B cell (primary cell): ENCODE results near the gene ARHGAP4.

Experiments used
- CTCF ChIP-seq: fragments of 200-600 bp; IDR thresholded peaks from one replicate; pipeline ENCODE4 v1.8.0; 2022; ENCODE audit warnings: antibody characterized with exemption, mild to moderate bottlenecking
- EZH2 ChIP-seq: IDR thresholded peaks from 2 replicates; pipeline ENCODE4 v1.6.1; 2012; ENCODE audit warnings: borderline replicate concordance, low read depth, mild to moderate bottlenecking, moderate library complexity, low read length; ENCODE audit not compliant: insufficient read depth, poor library complexity, severe bottlenecking

GRCh38 chrX:153871946-153872878, 53.9 kb downstream of the ARHGAP4 start:
- TF ChIP-seq CTCF (no peak), EZH2 (no peak)
